ENCODE results near the gene ANKS6.

GRCh38 chr9:98766586-98766985 lies 29.8 kb downstream of the ANKS6 start:
- TF ChIP-seq POLR2A (IDR thresholded peaks at IDR 0.05; ENCODE audit: low read depth, low read length) (no peak), POLR2AphosphoS5 (IDR thresholded peaks at IDR 0.05; ENCODE audit: low read depth, low read length) (no peak), TAF1 (IDR thresholded peaks at IDR 0.05; ENCODE audit: low read depth, low read length) (no peak), SPI1 (IDR thresholded peaks at IDR 0.05; ENCODE audit: low read depth, low read length) (no peak)
